ENCODE results near the gene ZNF442.
"Not testable (repeated sequence)": the region's sequence is repeated elsewhere in the genome, so short reads cannot be mapped to it uniquely, and the experiment has no call there.

The ZNF442 gene

GRCh38 chr19:12364391-12365235 is 870 bp downstream of the ZNF442 start:
- TF ChIP-seq POLR2AphosphoS5 (IDR thresholded peaks at IDR 0.05; ENCODE audit: low read depth, low read length) (no peak), POU2F2 (IDR thresholded peaks at IDR 0.05; ENCODE audit: low read depth, low read length) (no peak), TAF1 (IDR thresholded peaks at IDR 0.05; ENCODE audit: low read depth, low read length) (no peak), POLR2A (IDR thresholded peaks at IDR 0.05; ENCODE audit: low read depth, low read length) (no peak), PAX5 (IDR thresholded peaks at IDR 0.05; ENCODE audit: insufficient read depth, low read length, severe bottlenecking) (no peak)
- DNase-seq (ENCODE audit: insufficient read length, low spot score) (no peak), FAIRE-seq (no peak)

GRCh38 chr19:12362236-12362635 is 3.2 kb downstream of the ZNF442 start:
- not testable (repeated sequence) for FAIRE-seq; DNase-seq (ENCODE audit: insufficient read length, low spot score)

- no peak for FAIRE-seq
- no peak for DNase-seq (ENCODE audit: insufficient read length, low spot score)
- no peak for TF ChIP-seq POLR2AphosphoS5 (IDR thresholded peaks at IDR 0.05; ENCODE audit: low read depth, low read length)
- TF ChIP-seq SPI1 (IDR thresholded peaks at IDR 0.05; ENCODE audit: low read depth, low read length) = no peak
- TF ChIP-seq PAX5 (IDR thresholded peaks at IDR 0.05; ENCODE audit: insufficient read depth, low read length, severe bottlenecking) = no peak
- no peak for TF ChIP-seq POLR2A (IDR thresholded peaks at IDR 0.05; ENCODE audit: low read depth, low read length)
- TF ChIP-seq POU2F2 (IDR thresholded peaks at IDR 0.05; ENCODE audit: low read depth, low read length) = no peak
- no peak for TF ChIP-seq TAF1 (IDR thresholded peaks at IDR 0.05; ENCODE audit: low read depth, low read length)
Observed at GRCh38 chr19:12353375-12353774, 12.1 kb downstream of the ZNF442 start.

- TF ChIP-seq POLR2A (IDR thresholded peaks at IDR 0.05; ENCODE audit: low read depth, low read length) (no peak), SPI1 (IDR thresholded peaks at IDR 0.05; ENCODE audit: low read depth, low read length) (no peak), POU2F2 (IDR thresholded peaks at IDR 0.05; ENCODE audit: low read depth, low read length) (no peak), PAX5 (IDR thresholded peaks at IDR 0.05; ENCODE audit: insufficient read depth, low read length, severe bottlenecking) (no peak), TAF1 (IDR thresholded peaks at IDR 0.05; ENCODE audit: low read depth, low read length) (no peak), POLR2AphosphoS5 (IDR thresholded peaks at IDR 0.05; ENCODE audit: low read depth, low read length) (no peak)
- no peak for FAIRE-seq
- no peak for DNase-seq (ENCODE audit: insufficient read length, low spot score)
Observed at GRCh38 chr19:12350890-12351197, 14.6 kb downstream of the ZNF442 start.

GRCh38 chr19:12350185-12350889 is 15.1 kb downstream of the ZNF442 start:
- no peak for TF ChIP-seq POLR2A (IDR thresholded peaks at IDR 0.05; ENCODE audit: low read depth, low read length)
- no peak for TF ChIP-seq POLR2AphosphoS5 (IDR thresholded peaks at IDR 0.05; ENCODE audit: low read depth, low read length)
- no peak for FAIRE-seq
- no peak for DNase-seq (ENCODE audit: insufficient read length, low spot score)

- FAIRE-seq = no peak
- TF ChIP-seq SPI1 (IDR thresholded peaks at IDR 0.05; ENCODE audit: low read depth, low read length) (no peak), POLR2A (IDR thresholded peaks at IDR 0.05; ENCODE audit: low read depth, low read length) (no peak), POLR2AphosphoS5 (IDR thresholded peaks at IDR 0.05; ENCODE audit: low read depth, low read length) (no peak), POU2F2 (IDR thresholded peaks at IDR 0.05; ENCODE audit: low read depth, low read length) (no peak), PAX5 (IDR thresholded peaks at IDR 0.05; ENCODE audit: insufficient read depth, low read length, severe bottlenecking) (no peak), TAF1 (IDR thresholded peaks at IDR 0.05; ENCODE audit: low read depth, low read length) (no peak)
- DNase-seq (ENCODE audit: insufficient read length, low spot score) = no peak
Observed at GRCh38 chr19:12346896-12347295, 18.6 kb downstream of the ZNF442 start.

GRCh38 chr19:12345197-12345596 is 20.3 kb downstream of the ZNF442 start:
- no peak for TF ChIP-seq SPI1 (IDR thresholded peaks at IDR 0.05; ENCODE audit: low read depth, low read length)
- no peak for TF ChIP-seq PAX5 (IDR thresholded peaks at IDR 0.05; ENCODE audit: insufficient read depth, low read length, severe bottlenecking)
- no peak for TF ChIP-seq POLR2A (IDR thresholded peaks at IDR 0.05; ENCODE audit: low read depth, low read length)
- TF ChIP-seq POU2F2 (IDR thresholded peaks at IDR 0.05; ENCODE audit: low read depth, low read length) = no peak
- no peak for TF ChIP-seq TAF1 (IDR thresholded peaks at IDR 0.05; ENCODE audit: low read depth, low read length)
- TF ChIP-seq POLR2AphosphoS5 (IDR thresholded peaks at IDR 0.05; ENCODE audit: low read depth, low read length) = no peak
- FAIRE-seq (no peak), DNase-seq (ENCODE audit: insufficient read length, low spot score) (no peak)

GRCh38 chr19:12333162-12334159 is 32.0 kb downstream of the ZNF442 start, which contains the start of gene ZNF563:
Gene ZNF563, minus strand, starts transcription at chr19:12333633. Its CDS starts 151 bp downstream, at chr19:12333482.
- peak; percentile 81 for DNase-seq (ENCODE audit: insufficient read length, low spot score)
- TF ChIP-seq POLR2A (IDR thresholded peaks at IDR 0.05; ENCODE audit: low read depth, low read length) = peak; percentile 88
- TF ChIP-seq PAX5 (IDR thresholded peaks at IDR 0.05; ENCODE audit: insufficient read depth, low read length, severe bottlenecking) = peak; percentile 58
- TF ChIP-seq SPI1 (IDR thresholded peaks at IDR 0.05; ENCODE audit: low read depth, low read length) = 0 out of 2 replicates have a peak, but pooled peaks have one; percentile 9
- TF ChIP-seq POLR2AphosphoS5 (IDR thresholded peaks at IDR 0.05; ENCODE audit: low read depth, low read length) = peak; percentile 74
- peak; percentile 82 for TF ChIP-seq TAF1 (IDR thresholded peaks at IDR 0.05; ENCODE audit: low read depth, low read length)
- no peak for TF ChIP-seq POU2F2 (IDR thresholded peaks at IDR 0.05; ENCODE audit: low read depth, low read length)
- FAIRE-seq = peak; percentile 98
